HG02840 (cell line): ENCODE measurements around the gene SMYD1.

ENCODE experiments used
- ATAC-seq: cut with Tn5 transposase; IDR thresholded peaks from one replicate; pipeline ENCODE4 v1.9.1; 2021; ENCODE audit warnings: mild to moderate bottlenecking, moderate library complexity, moderate number of reproducible peaks; ENCODE audit not compliant: unreplicated experiment, low FRiP score

The SMYD1 gene

DNA sequence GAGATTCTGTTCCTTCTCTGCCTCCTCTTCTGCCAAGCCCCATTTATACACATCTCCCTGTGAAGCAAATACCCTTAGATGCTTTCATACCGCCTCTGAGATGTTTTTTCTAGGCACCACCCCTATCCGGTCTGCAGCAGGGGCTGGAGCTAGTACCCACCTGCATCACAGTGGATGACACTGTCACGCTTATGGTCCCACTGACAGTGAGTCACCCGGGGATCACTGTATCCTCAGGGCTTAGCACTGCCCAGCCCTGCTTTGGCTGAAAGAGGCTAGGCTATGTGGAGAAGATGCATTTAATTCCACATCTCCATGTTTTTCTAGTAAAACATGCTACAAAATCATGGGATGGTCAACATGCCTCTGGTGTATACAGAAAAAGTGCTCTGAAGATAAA is 50.3 kb downstream of the SMYD1 start:
- ATAC-seq: no peak

DNA sequence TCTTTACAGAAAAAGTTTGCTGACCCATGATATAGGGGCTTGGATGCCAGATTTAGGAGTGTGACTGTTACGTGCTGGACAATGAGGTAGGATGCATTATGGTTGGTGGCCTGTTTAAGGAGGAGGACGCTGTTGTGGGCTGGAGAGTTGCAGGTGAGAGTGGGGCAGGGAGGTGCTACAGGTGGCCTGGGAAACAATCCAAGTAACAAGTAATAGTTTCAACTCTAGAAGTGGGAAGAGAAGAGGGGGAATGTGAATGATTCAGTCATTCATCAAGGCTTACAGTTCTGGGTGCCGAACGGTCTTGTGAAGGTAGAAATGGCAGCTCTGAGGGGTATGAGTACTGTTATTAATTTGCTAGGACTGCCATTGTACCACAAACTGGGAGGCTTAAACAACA is 54.1 kb downstream of the SMYD1 start:
- ATAC-seq: no peak

DNA sequence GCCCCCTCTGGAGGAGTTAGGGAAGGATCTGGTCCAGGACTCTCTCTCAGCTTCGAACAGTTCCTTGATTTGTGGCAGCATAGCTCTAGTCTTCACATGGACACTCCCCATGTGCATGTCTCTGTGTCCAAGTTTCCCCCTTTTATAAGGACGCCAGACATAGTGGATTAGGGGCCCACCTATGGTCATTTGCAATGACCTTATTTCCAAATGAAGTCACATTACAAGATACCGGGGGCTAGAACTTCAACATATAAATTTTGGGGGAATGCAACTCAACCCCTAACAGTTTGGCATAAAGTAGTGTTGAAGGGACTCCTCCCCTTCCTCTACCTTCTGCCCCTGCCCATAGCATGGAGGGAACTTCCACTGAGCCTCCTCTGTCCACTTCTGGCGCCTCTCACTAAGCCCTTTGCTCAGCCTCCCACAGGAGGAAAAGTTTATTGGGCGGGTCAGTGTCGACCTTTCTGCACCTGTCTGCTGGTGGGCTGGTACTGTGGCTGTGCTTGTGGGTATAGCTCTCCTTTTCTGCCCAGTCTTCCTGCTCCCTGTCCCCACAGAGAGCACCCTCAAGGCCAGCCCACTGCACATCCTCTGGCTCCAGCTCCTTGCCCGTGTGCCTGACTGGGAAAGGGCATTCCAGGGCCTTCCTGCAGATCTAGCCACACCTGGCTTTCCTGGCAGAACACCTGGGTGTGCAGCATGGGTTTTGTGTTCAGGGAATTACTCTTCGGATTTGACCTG is 54.7 kb downstream of the SMYD1 start:
- ATAC-seq: no peak

DNA sequence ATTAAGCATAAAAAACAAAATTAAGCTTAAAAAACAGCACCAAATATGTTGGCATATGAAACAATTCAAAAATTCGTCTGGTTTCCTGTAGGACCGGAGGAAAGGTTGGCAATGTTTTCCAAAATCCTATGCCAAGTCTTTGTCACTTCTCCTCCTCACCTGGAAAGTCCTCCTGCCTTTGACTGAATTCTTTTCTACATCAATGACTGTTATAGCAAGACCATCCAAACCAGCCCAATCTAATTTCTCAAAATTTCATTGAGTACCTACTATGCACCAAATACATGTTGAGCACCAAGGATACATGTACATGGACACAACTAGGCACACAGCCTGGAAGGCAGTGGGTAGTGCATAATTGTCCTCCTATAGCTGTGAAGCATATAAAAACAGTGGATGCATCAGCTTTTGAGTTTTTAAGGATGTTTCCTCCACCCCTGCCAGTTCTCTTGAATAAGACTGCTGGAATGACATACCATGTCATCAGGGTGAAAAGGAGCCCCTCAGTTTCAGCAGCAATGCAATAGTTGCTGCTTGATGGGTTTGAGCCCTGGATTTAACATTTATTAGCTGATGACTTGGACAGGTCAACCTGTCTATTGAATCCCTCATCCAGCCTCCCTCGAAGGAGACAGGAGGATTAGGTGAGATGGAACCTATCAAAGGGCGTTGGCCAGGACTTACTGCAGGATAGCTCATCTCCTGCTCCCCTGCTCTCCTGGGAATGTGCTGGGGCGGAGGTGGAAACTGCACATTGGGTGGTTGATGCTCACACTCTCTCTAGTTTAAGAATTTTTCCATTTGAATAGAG is 55.7 kb downstream of the SMYD1 start:
- ATAC-seq: no peak

DNA sequence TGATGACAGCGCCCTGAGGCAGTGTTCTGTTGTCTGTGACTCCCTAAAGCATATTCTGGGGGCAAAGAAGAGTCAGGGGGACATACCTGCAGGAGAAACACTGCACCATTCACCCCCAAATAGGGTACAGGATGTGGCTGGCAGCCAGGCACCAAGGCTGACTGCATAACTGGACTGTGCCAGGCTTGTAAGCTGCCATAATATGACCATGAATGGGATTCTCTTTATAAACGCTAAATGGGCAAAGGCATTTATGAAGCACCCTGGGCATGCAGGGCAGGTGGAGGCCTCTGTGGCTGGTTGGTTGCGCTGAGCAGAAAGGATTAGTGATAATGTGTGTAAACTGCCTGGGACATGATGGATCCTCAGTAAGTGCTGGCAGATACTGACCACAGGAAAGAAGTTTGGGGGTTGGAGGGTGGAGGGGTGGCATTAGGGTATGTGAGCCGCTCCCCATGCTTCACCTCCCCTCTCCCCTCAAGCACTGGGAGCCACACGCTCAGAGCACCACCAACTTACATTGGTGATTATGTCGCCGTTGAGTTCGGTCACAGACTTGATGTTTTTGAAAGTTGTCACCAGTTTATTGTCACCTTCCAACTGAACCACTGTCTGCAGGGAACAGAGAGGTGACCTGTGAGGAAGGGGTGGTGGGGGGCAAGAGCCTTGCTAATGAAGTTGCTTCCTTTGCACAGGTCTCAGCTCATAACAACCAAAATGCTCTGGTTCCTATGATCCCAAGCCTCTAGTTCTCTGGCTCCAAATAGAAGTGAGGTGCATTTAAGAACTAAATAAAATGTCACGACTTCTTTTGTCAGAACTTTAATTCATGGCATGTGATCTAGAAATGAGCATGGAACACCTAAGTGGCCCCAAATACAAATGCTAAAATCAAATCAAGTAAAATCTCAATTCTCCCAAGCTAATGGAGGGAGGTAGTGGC is 56.6 kb downstream of the SMYD1 start:
- no peak for ATAC-seq

DNA sequence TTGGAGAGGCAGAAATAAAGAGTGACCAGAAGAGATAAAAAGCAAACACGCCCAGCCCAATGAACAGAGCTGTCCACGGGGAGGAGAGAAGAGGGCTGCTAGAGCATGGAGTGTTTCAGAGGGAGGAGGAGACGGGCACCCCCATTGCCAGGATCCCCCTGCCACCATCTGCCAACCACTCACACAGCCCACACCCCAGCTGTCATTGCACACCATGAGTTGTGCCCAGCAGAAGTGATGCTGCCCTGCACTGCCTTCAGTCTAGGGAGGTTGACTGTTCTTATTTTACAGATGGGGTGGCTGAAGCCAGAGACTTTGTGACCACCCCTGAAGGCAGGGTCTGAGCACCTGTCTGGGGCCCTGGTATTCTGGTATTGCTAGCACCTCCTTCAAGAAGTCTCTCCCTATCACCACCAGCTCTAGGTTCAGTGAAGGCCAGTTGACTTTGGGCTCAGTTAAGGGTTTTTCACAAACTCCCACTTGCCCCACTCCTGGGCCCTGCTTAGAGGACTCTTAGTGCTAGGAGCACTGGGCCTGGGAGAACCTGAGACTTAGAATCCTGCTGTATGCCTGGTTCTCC is 57.8 kb downstream of the SMYD1 start:
- ATAC-seq: no peak

DNA sequence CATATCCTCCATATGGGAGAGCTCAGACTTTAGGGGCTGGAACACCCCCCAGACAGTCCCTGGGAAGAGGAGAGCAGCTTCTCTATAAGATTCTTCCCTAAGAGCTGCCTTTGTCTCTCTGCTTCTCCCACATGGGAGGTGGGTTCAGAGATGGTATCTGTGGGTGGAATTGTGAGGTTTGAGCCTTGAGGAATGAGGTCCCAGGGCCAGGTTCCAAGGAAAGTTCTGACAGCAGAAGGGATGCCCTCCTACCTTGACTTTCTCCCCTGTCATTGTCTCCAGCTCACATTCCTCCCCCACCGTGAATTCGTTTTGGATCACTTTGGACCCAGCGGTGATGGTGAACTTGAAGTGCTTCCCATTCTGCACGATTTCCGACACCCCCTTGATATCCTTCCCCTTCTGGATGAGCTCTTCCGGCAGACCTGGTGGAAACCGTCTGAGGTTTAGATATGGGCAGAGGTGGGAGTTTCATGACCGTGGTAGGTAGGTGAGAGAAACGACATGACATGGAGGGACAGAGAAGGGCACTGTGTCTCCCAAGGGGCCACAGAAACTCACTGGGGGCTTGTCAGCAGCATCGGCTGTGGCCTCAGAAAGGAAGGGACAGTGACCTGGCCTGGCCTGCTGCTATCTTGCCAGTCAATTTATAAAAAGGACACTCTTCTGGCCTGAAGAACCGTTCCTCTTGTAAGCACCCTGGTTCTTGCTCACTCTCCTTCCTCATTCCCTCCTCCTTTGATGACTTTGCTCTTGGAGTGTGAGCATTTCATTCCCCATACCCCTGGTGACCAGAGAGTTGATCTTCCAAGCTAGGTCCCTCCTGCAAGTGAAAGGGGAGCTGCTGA is 58.5 kb downstream of the SMYD1 start:
- ATAC-seq: no peak

DNA sequence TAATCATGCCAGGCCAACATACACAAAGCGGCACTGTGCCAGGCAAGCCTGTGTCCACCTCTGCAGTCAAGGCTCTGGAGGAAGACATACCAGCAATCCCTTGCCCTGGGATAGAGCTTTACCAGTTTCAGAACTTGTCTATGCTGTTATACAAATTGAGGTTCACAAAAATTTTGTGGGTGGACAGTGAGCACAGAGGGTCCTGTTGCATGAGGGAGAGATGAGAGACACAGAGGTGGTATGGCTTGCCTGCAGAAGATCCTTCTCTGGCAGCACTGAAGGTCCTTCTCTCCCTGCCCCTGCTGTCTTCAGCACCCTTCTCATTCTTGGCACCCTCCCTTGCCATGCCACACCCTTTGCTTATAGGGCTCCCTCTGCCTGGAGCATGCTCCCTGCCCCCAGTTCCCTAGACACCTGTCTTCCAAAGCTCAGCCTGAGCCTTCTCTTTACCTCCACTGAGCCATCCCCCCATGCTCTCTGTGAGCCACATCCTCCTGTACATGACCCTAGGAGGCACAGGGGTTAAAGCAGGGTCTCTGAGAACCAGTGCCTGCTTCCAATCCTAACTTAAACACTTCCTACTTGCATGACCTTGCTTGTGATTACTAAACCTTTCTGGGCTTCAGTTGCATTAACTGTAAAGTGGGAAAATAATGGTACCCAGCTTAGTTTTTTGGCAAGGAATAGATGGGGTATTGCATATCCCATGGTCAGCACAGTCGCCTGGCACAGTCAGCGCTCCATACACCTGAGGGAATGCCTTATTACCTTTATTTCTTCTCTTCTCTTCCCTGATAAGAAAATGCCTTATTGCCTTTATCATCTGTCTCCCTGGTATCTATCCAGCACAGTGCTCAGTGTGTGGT is 59.4 kb downstream of the SMYD1 start:
- no peak for ATAC-seq

DNA sequence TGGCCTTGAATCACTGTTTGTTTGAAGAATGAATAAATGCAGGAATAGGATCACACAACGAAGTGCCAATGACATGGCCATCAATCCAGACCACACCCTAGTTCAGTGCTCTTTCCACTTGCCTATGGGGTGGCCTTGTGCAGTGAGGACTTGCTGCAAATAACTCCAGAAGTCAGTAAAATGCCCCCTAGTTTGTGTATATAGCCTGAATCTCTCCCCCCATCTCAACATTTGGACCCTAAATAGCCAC is 59.9 kb downstream of the SMYD1 start:
- ATAC-seq: no peak

DNA sequence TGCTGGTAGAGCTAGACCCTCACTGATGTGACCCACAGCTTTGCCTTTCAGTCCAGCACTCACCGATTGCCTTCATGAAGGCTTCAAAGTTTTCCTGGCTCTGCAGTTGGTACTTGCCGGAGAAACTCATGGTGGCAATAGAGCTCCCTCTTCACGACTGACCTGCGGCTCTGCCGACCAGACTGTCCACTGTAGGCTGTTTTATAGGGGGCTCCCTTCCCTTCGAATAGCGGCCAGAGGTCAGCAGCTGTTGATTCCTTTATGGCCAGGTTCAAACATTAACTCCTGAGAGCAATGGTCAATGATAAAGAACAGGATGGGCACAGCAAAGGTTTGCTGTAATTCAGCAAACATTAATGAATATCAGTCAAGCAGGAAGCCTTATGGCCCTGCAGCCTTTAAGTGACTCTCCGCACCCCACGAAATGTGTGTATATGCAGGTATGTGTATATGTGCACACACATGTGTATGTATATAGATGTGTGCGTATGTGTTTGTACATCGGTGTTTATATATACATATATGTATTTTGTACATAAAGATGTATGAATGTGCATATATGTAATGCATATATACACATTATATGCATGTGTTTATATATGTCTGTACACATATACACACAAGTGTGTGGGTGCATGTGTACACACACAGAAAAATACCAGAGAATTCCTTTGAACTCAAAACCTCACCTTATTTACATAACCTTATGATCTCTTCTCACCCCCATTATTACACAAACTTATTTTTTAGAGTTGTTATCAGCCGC is 60.4 kb downstream of the SMYD1 start, which contains the start of gene FABP1:
Gene FABP1 (minus strand): TSS at position 175 of the 766 bp plus-strand sequence. CDS start 45 bp downstream, at position 130.
- ATAC-seq: no peak

DNA sequence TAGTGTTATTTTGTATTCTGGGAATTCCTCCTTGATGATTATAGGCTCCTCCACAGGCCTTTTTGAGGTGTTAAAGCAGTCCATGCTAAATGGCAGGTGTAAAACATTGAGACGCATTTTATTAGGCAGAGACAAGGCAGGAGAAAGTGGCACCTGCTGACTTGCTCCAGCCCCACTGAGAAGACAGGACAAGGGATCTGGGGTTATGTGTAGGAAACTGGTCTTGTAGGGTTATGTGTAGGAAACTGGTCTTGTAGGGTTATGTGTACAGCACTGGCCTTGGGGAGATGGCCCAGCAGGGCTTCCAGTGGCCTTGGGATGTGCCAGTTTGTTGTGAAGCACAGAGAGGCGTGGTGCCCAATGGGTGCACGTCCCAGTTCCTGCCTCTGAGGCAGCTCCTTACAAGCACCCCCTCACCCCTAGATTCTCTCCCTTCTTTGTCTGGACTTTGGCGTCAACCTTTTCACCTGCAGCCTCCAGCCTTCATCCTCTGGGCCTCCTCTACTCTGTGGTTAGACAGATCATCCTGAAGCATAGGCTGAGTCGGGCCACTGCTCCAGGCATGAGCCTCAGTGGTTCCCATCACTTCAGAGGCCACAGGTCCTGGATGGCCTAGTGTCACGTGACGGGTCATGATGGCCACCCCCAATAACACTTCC is 61.2 kb downstream of the SMYD1 start:
- ATAC-seq: no peak

DNA sequence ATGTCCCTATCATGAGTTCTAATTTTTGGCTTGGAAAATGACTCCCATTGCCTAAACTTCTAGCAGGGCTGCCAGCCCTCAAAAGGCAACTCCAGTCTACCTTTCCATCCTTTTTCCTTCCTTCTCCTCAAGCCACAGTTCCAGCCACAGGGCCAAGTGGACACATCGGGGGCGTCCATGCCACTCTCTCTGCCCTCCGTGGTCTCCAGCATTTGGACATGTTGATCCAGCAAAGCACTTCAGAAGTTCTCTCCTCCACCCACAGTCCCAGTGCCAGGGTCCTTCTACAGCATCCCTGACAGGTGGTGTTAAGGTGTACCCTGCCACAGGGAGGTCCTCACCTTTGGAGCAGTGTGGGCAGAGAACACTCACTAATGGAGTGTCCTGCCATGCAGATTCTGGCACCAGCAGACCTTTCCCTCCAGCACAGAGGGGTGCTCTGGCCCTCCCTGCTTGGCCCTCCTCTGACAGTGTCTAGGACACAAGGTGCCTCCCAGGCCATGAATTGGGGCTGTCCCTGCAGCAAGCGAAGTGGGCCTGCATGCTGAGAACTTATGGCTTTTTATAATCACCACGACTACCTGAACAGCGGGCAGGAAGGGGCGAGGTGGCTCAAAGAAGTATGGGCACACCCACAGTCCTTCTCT is 61.8 kb downstream of the SMYD1 start:
- ATAC-seq: no peak

DNA sequence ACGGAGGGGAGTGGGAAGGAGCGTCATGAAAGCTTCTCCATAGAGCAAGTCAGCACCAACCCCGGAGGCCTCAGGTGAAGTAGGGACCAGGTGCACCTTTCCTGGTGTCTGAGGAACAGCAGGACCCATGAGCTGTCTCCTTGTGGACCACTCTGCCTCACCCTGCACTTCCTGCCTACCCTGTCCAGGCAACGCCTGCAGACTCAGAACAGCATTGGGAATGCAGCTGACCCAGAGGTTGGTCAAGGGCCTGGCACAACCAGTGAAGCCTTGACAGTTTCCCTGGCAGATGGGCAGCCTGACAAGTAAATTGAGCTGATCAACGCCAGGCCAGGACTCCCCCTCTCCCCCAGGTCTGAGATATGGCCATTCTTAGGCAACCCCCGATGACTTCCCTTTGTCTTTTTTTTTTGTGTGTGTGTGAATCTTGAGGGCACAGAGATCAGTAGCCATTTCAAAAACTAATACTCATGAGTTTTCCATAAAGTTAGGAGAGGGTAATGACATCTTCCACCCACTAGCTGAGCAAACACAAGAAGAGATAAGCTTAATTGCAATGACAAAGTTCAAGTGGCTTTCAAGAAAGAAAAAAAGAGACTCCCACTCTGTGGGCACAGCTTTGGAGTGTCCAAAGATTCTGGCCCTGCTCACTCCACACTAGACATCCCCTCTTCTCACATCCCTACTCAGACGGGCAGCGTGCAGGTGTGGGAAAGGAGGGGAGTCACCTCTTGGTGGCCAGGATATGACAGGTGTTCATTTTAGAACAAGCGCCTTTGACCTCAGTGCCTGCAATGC is 63.8 kb downstream of the SMYD1 start:
- no peak for ATAC-seq

DNA sequence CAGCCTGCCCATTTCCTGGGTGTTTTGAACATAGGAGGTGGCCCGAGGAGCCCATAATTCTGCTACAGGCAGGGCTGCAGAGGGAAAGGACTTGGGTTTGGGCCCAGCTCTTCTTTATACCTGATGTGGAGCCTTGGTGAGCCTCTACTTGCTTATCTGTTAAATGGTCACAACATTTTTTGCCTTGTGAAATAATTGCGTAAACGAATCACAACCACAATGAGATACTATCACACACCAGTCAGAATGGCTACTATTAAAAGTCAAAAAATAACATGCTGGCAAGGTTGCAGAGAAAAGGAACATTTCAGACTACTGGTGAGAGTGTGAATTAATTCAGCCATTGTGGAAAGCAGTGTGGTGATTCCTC is 64.4 kb downstream of the SMYD1 start:
- no peak for ATAC-seq

DNA sequence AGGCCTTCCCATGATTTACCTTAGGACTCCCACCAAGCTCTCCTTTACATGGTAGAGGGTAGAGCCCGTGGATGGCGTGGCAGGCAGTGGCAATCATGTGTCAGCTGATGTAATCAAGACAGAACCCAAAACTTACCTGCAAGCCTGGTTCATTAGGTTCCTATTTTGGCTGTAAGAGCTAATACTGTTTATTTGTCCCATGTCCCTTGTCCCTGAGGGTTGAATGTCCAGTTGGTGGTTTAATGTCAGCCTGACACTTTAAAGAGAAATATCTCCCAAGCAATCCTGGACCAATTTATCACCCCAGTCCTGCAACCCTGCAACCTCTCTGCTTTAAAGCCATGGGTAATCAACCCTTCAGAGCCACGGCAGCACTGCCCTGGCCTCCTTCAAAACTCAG is 66.2 kb downstream of the SMYD1 start:
- ATAC-seq: no peak

DNA sequence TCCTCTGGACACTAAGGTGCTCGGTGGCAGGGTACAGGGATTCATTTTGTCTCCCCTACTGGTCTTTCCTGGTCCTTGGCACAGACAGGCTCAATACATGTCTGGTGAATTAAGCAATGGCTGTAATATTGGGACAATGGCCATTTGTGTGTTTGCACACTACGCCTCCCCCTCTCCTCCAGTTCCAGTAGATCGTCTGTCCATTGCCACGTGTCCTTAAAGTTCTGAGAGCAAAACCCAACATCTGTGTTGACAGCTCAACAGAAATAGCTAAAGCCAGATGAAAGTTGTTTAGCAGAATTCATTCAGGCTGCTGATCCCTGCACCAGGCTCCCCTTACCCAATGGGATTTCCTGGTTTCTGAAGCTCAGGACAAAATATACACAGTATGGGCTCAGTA is 69.2 kb downstream of the SMYD1 start:
- ATAC-seq: no peak
